GM08714 (cell line): ENCODE data around the gene GADD45G.

Experiments
- H3K4me3 ChIP-seq: fragments of 200-500 bp; sonication (Bioruptor generic); 2 replicates; pipeline ENCODE4 v1.5.1; 2014; ENCODE audit warnings: mild to moderate bottlenecking, low read length, inconsistent platforms
- ZNF274 ChIP-seq: IDR thresholded peaks from 2 replicates; pipeline ENCODE4 v1.6.1; 2012; ENCODE audit warnings: mild to moderate bottlenecking, low read depth, low read length

Gene GADD45G

GRCh38 chr9:89586311-89586710, 18.5 kb upstream of the GADD45G start:
- TF ChIP-seq ZNF274: no peak

GRCh38 chr9:89588271-89588879, 16.4 kb upstream of the GADD45G start:
- TF ChIP-seq ZNF274: no peak
- H3K4me3 ChIP-seq: no peak overlapping the region

More at GRCh38 chr9:89586311-89586710, 18.5 kb upstream of the GADD45G start:
- H3K4me3 ChIP-seq: no peak overlapping the region

- no peak for TF ChIP-seq ZNF274
- no peak overlapping the region for H3K4me3 ChIP-seq
Measured at GRCh38 chr9:89590415-89590814, 14.4 kb upstream of the GADD45G start.

- H3K4me3 ChIP-seq: no peak overlapping the region
- no peak for TF ChIP-seq ZNF274
Measured at GRCh38 chr9:89591274-89592212, 13.3 kb upstream of the GADD45G start.

GRCh38 chr9:89592213-89592815, 12.5 kb upstream of the GADD45G start:
- H3K4me3 ChIP-seq: no peak overlapping the region
- TF ChIP-seq ZNF274: no peak

DNA sequence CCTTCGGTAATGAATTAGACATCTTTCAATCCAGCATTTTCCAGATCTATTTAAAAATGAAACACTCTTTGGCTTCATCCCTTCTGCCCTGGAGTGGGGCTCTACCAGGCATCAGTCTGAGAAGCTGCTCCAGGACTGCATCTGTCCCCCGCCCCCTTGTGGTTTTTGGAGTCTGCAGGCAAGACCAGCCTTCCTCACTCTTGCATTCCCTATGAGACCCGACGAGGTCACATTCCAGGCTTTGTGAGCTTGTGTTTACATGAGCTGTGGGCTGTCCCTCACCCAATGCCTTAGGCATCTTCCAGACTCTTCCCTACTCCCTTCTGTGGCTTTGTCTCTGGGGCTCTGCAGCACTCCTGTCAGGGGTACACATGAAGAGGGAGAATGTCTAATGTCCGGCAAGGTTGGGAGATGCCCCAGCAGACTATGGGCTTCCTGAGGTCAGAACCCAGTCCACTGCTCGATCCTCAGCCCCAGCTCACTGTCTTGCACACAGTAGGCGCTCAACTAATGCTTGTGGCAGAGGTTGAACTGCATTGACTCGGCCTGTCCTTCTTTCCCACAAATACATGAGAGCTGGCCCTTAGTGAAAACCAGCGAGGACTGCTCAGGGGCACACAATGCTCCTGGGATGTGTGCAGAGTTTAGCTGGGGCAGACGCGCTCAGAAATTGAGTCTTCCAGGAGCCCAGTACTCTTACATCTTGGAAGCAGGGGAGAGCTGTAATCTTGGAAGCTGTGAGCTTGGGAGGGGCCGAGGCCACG, 11.7 kb upstream of the GADD45G start:
- no peak overlapping the region for H3K4me3 ChIP-seq
- no peak for TF ChIP-seq ZNF274

- TF ChIP-seq ZNF274: no peak
- H3K4me3 ChIP-seq: no peak overlapping the region
Measured at GRCh38 chr9:89593727-89594427, 10.9 kb upstream of the GADD45G start.

GRCh38 chr9:89594811-89595550, 9.8 kb upstream of the GADD45G start:
- H3K4me3 ChIP-seq: no peak overlapping the region
- TF ChIP-seq ZNF274: no peak

DNA sequence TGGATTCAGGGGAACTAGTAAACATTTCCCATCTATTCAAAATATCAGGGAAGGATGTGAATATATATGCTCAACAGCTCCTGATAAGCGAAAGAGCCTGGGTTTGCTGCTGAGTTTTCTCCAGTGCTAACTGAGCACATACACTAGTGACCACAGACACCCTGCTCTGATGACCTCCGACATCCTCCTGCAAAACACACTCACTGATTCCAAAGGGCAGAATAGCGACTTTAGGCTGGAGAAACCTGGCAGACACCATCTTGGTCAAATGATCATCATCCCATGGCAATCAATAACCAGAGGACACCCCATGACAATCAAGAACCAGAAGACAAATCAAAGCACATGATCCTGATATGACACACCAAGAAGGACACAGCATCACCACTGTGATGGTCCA, 9.2 kb upstream of the GADD45G start:
- no peak for TF ChIP-seq ZNF274

GRCh38 chr9:89596937-89597555, 7.8 kb upstream of the GADD45G start:
- no peak for TF ChIP-seq ZNF274
- H3K4me3 ChIP-seq: no peak overlapping the region

More for the DNA sequence above, 9.2 kb upstream of the GADD45G start:
- no peak overlapping the region for H3K4me3 ChIP-seq

DNA sequence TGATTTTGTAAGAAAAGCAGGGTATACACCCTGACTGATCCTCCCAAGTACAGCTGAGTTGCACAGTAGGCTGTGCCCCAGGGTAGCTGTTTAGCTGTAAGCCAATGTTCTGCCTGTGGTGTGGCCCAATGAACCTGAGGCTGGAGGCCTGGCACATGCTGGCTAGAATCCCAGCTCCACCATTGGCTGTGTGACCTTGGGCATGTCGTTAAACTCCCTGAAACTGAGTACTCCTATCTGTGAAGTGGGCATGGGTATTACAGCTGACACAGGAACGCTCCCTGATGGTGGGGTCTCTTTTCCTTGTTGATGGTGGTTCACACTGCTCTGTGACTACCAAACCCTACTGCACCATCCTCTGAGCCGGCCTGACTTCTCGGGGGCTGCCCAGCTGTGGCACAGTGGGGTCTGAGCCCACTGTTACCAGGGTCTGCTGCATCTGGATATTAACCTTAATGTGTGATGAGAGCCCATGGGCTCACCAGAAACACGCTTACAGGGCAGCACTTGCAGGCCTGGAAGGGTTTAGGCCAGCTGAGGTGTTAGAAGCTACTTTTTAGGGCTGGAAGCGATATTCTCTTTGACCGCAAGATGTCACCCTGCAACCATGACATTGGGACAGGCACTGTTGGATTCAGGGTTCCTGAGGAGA, 7.0 kb upstream of the GADD45G start:
- no peak for TF ChIP-seq ZNF274
- no peak overlapping the region for H3K4me3 ChIP-seq

DNA sequence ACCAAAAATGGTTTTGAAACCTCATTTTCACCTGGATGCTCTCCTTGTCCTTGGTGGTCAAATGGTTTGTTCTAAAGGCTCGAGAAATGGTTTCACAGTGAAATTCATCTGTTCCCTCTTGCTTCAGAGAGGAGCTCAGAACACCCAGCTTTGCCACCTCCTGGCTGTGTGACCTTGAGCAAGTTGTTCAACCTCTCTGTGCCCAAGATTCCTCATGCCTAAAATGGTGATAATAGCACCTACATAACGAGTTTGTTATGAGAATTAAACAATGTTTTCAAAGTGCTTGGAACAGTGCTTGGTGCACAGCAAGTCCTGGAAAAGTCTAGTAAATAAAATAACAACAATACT, 6.5 kb upstream of the GADD45G start:
- TF ChIP-seq ZNF274: no peak
- no peak overlapping the region for H3K4me3 ChIP-seq
